Left colon (tissue), 2 donors: ENCODE measurements around the gene MRPL53. TPM values are rescaled to one million over a fixed set of nuclear protein-coding genes. Genes with fewer than 3 reads are reported as not detected.

ENCODE experiments used
- total RNA-seq, 2 donors: library from RNA; stranded (reverse); fragmentation: NEBNext Ultra II Directional; extraction: Animal tissue kit (Norgen Biotek cat#: 25700); gene quantifications; one replicate each; pipeline ENCODE4 v1.2.1, GENCODE V29; 2021
- donor health status: DM: no; HTN: no; CAD: no.
- donor health status: DM: yes; HTN: yes; CAD: no.

Gene MRPL53
- total RNA-seq, 2 donors from 2014 or later = 63.6 to 65.0 TPM

Other genes with a start within 250 kb of the MRPL53 start
- 1 to 10 TPM; 1.4 to 2.2 TPM for gene SLC4A5, start 129.3 kb downstream of the MRPL53 start, total RNA-seq
- gene DCTN1, start 92.4 kb downstream of the MRPL53 start, total RNA-seq = 100 to 1,000 TPM in 1 of 2 donors, 10 to 100 TPM in 1; 94.6 to 114 TPM
- 1 to 10 TPM in 1 of 2 donors, under 1 TPM in 1; 0.49 to 1.7 TPM for gene C2orf81, start 51.1 kb downstream of the MRPL53 start, total RNA-seq
- gene WDR54, start 51.0 kb downstream of the MRPL53 start, total RNA-seq = 1 to 10 TPM; 2.8 to 5.4 TPM
- 10 to 100 TPM; 47.6 to 51.9 TPM for gene RTKN, start 30.7 kb downstream of the MRPL53 start, total RNA-seq
- gene INO80B, start 17.6 kb downstream of the MRPL53 start, total RNA-seq = 10 to 100 TPM; 26.6 to 27.7 TPM
- gene WBP1, start 14.2 kb downstream of the MRPL53 start, total RNA-seq = 10 to 100 TPM; 48.4 to 56.6 TPM
- 10 to 100 TPM; 51.4 to 59.6 TPM for gene MOGS, start 7.3 kb downstream of the MRPL53 start, total RNA-seq
- gene CCDC142, start 10.3 kb upstream of the MRPL53 start, total RNA-seq = 10 to 100 TPM; 22.4 to 23.9 TPM
- 10 to 100 TPM; 23.6 to 29.7 TPM for gene TTC31, start 10.4 kb upstream of the MRPL53 start, total RNA-seq
- gene LBX2, start 26.9 kb upstream of the MRPL53 start, total RNA-seq = 1 to 10 TPM; 1.2 to 1.7 TPM
- 10 to 100 TPM; 18.4 to 20.2 TPM for gene PCGF1, start 35.0 kb upstream of the MRPL53 start, total RNA-seq
- under 1 TPM in 1 of 2 donors, not detected in 1; 0.56 TPM for gene TLX2, start 41.8 kb upstream of the MRPL53 start, total RNA-seq
- gene DQX1, start 53.6 kb upstream of the MRPL53 start, total RNA-seq = 10 to 100 TPM; 34.3 to 44.0 TPM
- 100 to 1,000 TPM; 124 to 133 TPM for gene AUP1, start 57.0 kb upstream of the MRPL53 start, total RNA-seq
- 10 to 100 TPM; 22.3 to 23.0 TPM for gene HTRA2, start 57.3 kb upstream of the MRPL53 start, total RNA-seq
- gene LOXL3, start 81.3 kb upstream of the MRPL53 start, total RNA-seq = 1 to 10 TPM; 1.5 to 3.4 TPM
- 10 to 100 TPM; 16.1 to 21.4 TPM for gene DOK1, start 82.0 kb upstream of the MRPL53 start, total RNA-seq
- under 1 TPM in 1 of 2 donors, not detected in 1; 0.56 TPM for gene M1AP, start 175.7 kb upstream of the MRPL53 start, total RNA-seq
- gene SEMA4F, start 181.6 kb upstream of the MRPL53 start, total RNA-seq = 1 to 10 TPM; 3.5 to 3.8 TPM